ENCODE data around the gene EDIL3. TPM values are rescaled to one million over a fixed set of nuclear protein-coding genes. Genes with fewer than 3 reads are reported as not detected.

The EDIL3 gene
- total and polyA plus RNA-seq, 10 of the 15 experiments (the other 5 are each of a cell fraction or from before 2014, with no cell fraction given), result 0.01 to 0.62 (median 0.20) TPM

GRCh38 chr5:84115727-84116126 is 269.0 kb downstream of the EDIL3 start:
- WGBS (ENCODE audit: insufficient coverage, insufficient replicate concordance, low lambda C conversion rate, missing lambda C conversion rate), result 5% methylated on average over 1 of the region's 1 CpG
- no peak overlapping the region for H2AFZ ChIP-seq (ENCODE audit: control insufficient read depth, low read depth, low read length)
- DNase-seq (ENCODE audit: low read depth, low spot score), result no peak
- CTCF ChIA-PET, result interaction anchor here (1.1 to 1.7 kb wide), 2 partner anchors 11 to 27 kb away, joined by 3 to 4 read pairs; no protein-coding TSS in a partner anchor
- RAD21 ChIA-PET (ENCODE audit: unreplicated experiment), result interaction anchor here (0.6 kb wide), 1 partner anchor 35 kb away, joined by 5 read pairs; no protein-coding TSS in a partner anchor
- no TSS peak for BruUV-seq (replicated peaks)
- no peaks in the 10 kb centered on the region for H3K36me3 ChIP-seq (ENCODE audit: control insufficient read depth in 2 of 2, insufficient read depth in 2 of 2, low read length in 1 of 2)
- FAIRE-seq, result no peak
- no peaks in the 10 kb centered on the region for H3K9me3 ChIP-seq (replicated peaks; ENCODE audit: control insufficient read depth, insufficient read depth, low read length)
- no peaks in the 10 kb centered on the region for H4K20me1 ChIP-seq (ENCODE audit: control insufficient read depth, insufficient read depth)
- H3K4me2 ChIP-seq (ENCODE audit: control insufficient read depth, insufficient read depth), result no peak overlapping the region
- SMC1A ChIA-PET (ENCODE audit: uncharacterized antibody, unreplicated experiment), result no interaction called here
- H3K4me1 ChIP-seq (ENCODE audit: control insufficient read depth, insufficient read depth, low read length), result no peaks in the 10 kb centered on the region
- TF ChIP-seq FOS (IDR thresholded peaks at IDR 0.05; ENCODE audit: borderline replicate concordance, extremely low read depth, insufficient read length) (no peak), BHLHE40 (IDR thresholded peaks at IDR 0.05; ENCODE audit: borderline replicate concordance in 1 of 2, low read depth in 2 of 2, low read length in 1 of 2) (no peak), YY1 (IDR thresholded peaks at IDR 0.05; ENCODE audit: low read depth, low read length) (no peak), CBFB (IDR thresholded peaks at IDR 0.05; ENCODE audit: low read depth) (no peak), ZBTB40 (IDR thresholded peaks at IDR 0.05; ENCODE audit: borderline replicate concordance) (no peak), ASH2L (IDR thresholded peaks at IDR 0.05; ENCODE audit: borderline replicate concordance, low read depth) (no peak), ZBED1 (IDR thresholded peaks at IDR 0.05; ENCODE audit: borderline replicate concordance) (no peak)
- TF ChIP-seq, protein P1, sequence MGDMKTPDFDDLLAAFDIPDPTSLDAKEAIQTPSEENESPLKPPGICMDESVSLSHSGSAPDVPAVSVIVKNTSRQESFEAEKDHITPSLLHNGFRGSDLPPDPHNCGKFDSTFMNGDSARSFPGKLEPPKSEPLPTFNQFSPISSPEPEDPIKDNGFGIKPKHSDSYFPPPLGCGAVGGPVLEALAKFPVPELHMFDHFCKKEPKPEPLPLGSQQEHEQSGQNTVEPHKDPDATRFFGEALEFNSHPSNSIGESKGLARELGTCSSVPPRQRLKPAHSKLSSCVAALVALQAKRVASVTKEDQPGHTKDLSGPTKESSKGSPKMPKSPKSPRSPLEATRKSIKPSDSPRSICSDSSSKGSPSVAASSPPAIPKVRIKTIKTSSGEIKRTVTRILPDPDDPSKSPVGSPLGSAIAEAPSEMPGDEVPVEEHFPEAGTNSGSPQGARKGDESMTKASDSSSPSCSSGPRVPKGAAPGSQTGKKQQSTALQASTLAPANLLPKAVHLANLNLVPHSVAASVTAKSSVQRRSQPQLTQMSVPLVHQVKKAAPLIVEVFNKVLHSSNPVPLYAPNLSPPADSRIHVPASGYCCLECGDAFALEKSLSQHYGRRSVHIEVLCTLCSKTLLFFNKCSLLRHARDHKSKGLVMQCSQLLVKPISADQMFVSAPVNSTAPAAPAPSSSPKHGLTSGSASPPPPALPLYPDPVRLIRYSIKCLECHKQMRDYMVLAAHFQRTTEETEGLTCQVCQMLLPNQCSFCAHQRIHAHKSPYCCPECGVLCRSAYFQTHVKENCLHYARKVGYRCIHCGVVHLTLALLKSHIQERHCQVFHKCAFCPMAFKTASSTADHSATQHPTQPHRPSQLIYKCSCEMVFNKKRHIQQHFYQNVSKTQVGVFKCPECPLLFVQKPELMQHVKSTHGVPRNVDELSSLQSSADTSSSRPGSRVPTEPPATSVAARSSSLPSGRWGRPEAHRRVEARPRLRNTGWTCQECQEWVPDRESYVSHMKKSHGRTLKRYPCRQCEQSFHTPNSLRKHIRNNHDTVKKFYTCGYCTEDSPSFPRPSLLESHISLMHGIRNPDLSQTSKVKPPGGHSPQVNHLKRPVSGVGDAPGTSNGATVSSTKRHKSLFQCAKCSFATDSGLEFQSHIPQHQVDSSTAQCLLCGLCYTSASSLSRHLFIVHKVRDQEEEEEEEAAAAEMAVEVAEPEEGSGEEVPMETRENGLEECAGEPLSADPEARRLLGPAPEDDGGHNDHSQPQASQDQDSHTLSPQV (IDR thresholded peaks at IDR 0.05), result no peak
- TF ChIP-seq, protein P2, sequence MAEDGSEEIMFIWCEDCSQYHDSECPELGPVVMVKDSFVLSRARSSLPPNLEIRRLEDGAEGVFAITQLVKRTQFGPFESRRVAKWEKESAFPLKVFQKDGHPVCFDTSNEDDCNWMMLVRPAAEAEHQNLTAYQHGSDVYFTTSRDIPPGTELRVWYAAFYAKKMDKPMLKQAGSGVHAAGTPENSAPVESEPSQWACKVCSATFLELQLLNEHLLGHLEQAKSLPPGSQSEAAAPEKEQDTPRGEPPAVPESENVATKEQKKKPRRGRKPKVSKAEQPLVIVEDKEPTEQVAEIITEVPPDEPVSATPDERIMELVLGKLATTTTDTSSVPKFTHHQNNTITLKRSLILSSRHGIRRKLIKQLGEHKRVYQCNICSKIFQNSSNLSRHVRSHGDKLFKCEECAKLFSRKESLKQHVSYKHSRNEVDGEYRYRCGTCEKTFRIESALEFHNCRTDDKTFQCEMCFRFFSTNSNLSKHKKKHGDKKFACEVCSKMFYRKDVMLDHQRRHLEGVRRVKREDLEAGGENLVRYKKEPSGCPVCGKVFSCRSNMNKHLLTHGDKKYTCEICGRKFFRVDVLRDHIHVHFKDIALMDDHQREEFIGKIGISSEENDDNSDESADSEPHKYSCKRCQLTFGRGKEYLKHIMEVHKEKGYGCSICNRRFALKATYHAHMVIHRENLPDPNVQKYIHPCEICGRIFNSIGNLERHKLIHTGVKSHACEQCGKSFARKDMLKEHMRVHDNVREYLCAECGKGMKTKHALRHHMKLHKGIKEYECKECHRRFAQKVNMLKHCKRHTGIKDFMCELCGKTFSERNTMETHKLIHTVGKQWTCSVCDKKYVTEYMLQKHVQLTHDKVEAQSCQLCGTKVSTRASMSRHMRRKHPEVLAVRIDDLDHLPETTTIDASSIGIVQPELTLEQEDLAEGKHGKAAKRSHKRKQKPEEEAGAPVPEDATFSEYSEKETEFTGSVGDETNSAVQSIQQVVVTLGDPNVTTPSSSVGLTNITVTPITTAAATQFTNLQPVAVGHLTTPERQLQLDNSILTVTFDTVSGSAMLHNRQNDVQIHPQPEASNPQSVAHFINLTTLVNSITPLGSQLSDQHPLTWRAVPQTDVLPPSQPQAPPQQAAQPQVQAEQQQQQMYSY (CRISPR knock-in tag; IDR thresholded peaks at IDR 0.05), result no peak
- ATAC-seq, result no peak
- intact Hi-C loops (cut with micrococcal nuclease; ENCODE audit: unreplicated experiment) (no loop called here), in situ Hi-C loops (cut with MboI) (no loop called here)
- no peak overlapping the region for H3K4me3 ChIP-seq
- H3K9ac ChIP-seq (ENCODE audit: control insufficient read depth, insufficient read depth, low read length), result no peak overlapping the region
- POLR2A ChIA-PET, result no interaction called here
- H3K27ac ChIP-seq (ENCODE audit: control insufficient read depth, insufficient read depth), result no peak overlapping the region
- H3K79me2 ChIP-seq (ENCODE audit: control insufficient read depth, insufficient read depth, low read length), result no peaks in the 10 kb centered on the region
- H3K27me3 ChIP-seq (replicated peaks in 1 of 2; ENCODE audit: control insufficient read depth in 2 of 2, insufficient read depth in 2 of 2, low read length in 1 of 2), result no peaks in the 10 kb centered on the region
